HG03175 (cell line): ENCODE results near the gene ARHGEF4.

Experiments
- ATAC-seq: cut with Tn5 transposase; IDR thresholded peaks from one replicate; pipeline ENCODE4 v1.9.1; 2021; ENCODE audit warnings: mild to moderate bottlenecking, moderate library complexity; ENCODE audit not compliant: unreplicated experiment

Gene ARHGEF4

GRCh38 chr2:130836501-130837174 is at the start of gene ARHGEF4:
TSS of gene ARHGEF4 (plus strand) at chr2:130836914. CDS start at chr2:130836954, 40 bp downstream.
- no peak for ATAC-seq

GRCh38 chr2:130787841-130788240 is 48.9 kb upstream of the ARHGEF4 start:
- ATAC-seq, result no peak

GRCh38 chr2:130790312-130790711 is 46.4 kb upstream of the ARHGEF4 start:
- no peak for ATAC-seq

- no peak for ATAC-seq
Observed at GRCh38 chr2:130790804-130791616, 45.7 kb upstream of the ARHGEF4 start.

- no peak for ATAC-seq
Observed at GRCh38 chr2:130791617-130791939, 45.1 kb upstream of the ARHGEF4 start.

GRCh38 chr2:130795431-130795830 is 41.3 kb upstream of the ARHGEF4 start:
- no peak for ATAC-seq

- ATAC-seq, result no peak
Observed at GRCh38 chr2:130796290-130796689, 40.4 kb upstream of the ARHGEF4 start.

- ATAC-seq, result peak; percentile 89
Observed at GRCh38 chr2:130797493-130798435, 39.0 kb upstream of the ARHGEF4 start.

- no peak for ATAC-seq
Observed at GRCh38 chr2:130798472-130799218, 38.1 kb upstream of the ARHGEF4 start.

- ATAC-seq, result no peak
Observed at GRCh38 chr2:130799295-130799694, 37.4 kb upstream of the ARHGEF4 start.

- ATAC-seq, result no peak
Observed at GRCh38 chr2:130805613-130806012, 31.1 kb upstream of the ARHGEF4 start.

GRCh38 chr2:130806370-130806769 is 30.3 kb upstream of the ARHGEF4 start:
- no peak for ATAC-seq

GRCh38 chr2:130807659-130808385 is 28.9 kb upstream of the ARHGEF4 start:
- ATAC-seq, result no peak

- no peak for ATAC-seq
Observed at GRCh38 chr2:130808482-130809268, 28.0 kb upstream of the ARHGEF4 start.

GRCh38 chr2:130810490-130810889 is 26.2 kb upstream of the ARHGEF4 start:
- no peak for ATAC-seq

- no peak for ATAC-seq
Observed at GRCh38 chr2:130813722-130814121, 23.0 kb upstream of the ARHGEF4 start.

GRCh38 chr2:130814931-130815680 is 21.6 kb upstream of the ARHGEF4 start:
- no peak for ATAC-seq

GRCh38 chr2:130818809-130819208 is 17.9 kb upstream of the ARHGEF4 start:
- ATAC-seq, result no peak
